Gastrocnemius medialis (tissue), 4 donors: Measurements from ENCODE around the gene PDC. TPM values are rescaled to one million over a fixed set of nuclear protein-coding genes. Genes with fewer than 3 reads are reported as not detected.
A peak's percentile ranks its signal among the peaks of the same experiment; 100 is the strongest.
"Not testable (repeated sequence)": the region's sequence is repeated elsewhere in the genome, so short reads cannot be mapped to it uniquely, and the experiment has no call there.

Experiments used
- ATAC-seq, 2 donors: fragments of 150-250 bp; one replicate each; pipeline ENCODE4 v1.9.1; 2016
- DNase-seq, 2 donors: peaks; one replicate each; pipeline ENCODE4 v3.0.0-alpha.2; 2019
- H3K27ac ChIP-seq, 4 donors: fragments of 200-600 bp; sonication (generic); 1 replicate in 1 of 4; 2 replicates in 3 of 4; pipeline ENCODE4 v1.5.1; 2016 to 2018; ENCODE audit warnings: mild to moderate bottlenecking in 2 of 4, moderate library complexity in 1 of 4
- H3K27me3 ChIP-seq, 3 donors: fragments of 200-600 bp; sonication (generic) in 2 of 3; 1 replicate in 1 of 3; 2 replicates in 2 of 3; pipeline versions ENCODE4 v1.5.1 to v1.6.0; 2016 to 2019; ENCODE audit warnings: mild to moderate bottlenecking in 1 of 3, moderate library complexity in 1 of 3
- H3K36me3 ChIP-seq, 2 donors: fragments of 200-600 bp; sonication (generic) in 1 of 2; one replicate each; pipeline ENCODE4 v1.5.1; 2017 to 2018
- H3K4me1 ChIP-seq, 2 donors: fragments of 200-600 bp; sonication (generic) in 1 of 2; one replicate each; pipeline ENCODE4 v1.5.1; 2016 to 2017; ENCODE audit warnings: mild to moderate bottlenecking in 2 of 2
- H3K4me3 ChIP-seq, 4 donors: fragments of 200-600 bp; sonication (generic) in 3 of 4; 1 replicate in 1 of 4; 2 replicates in 3 of 4; pipeline ENCODE4 v1.5.1; 2016 to 2019; ENCODE audit warnings: mild to moderate bottlenecking in 2 of 4
- H3K9me3 ChIP-seq, 3 donors: fragments of 200-600 bp; sonication (generic) in 2 of 3; 1 replicate in 1 of 3; 2 replicates in 2 of 3; pipeline ENCODE4 v1.5.1; 2016 to 2019
- CTCF ChIP-seq, 5 experiments: fragments of 450-650 bp in 3 of 5; fragments of 200-600 bp in 2 of 5; sonication (generic) in 2 of 5; IDR thresholded peaks in 4 of 5; conservative IDR thresholded peaks in 1 of 5; 1 replicate in 4 of 5; 2 replicates in 1 of 5; pipeline ENCODE4 v1.5.1; 2016 to 2019; ENCODE audit warnings: antibody characterized with exemption in 5 of 5, mild to moderate bottlenecking in 3 of 5, moderate library complexity in 3 of 5
- POLR2A ChIP-seq, 2 donors: fragments of 450-650 bp; IDR thresholded peaks; one replicate each; pipeline ENCODE4 v1.6.1; 2017; ENCODE audit warnings: antibody characterized with exemption in 2 of 2, mild to moderate bottlenecking in 2 of 2, moderate library complexity in 2 of 2
- in situ Hi-C, 4 donors: fragments of 200-750 bp; cut with MboI; loops; one replicate each; pipeline versions ENCODE4 v1.15.0 to v1.8.0; 2017; ENCODE audit warnings: low sequenced_read_pairs in 4 of 4
- intact Hi-C: fragments of 100-400 bp; cut with DNase I; formaldehyde crosslinking; loops from one replicate; pipeline ENCODE4 v1.15.1; 2023; ENCODE audit warnings: low total_unique reads
- total RNA-seq, 4 donors: library from RNA; depleted of rRNA; stranded (reverse); fragments of >200 nt; gene quantifications; one replicate each; pipeline versions ENCODE4 v1.1.0 to v1.2.3, GENCODE V29; 2016

PDC gene
- total RNA-seq, 4 donors from 2014 or later, result not detected

DNA sequence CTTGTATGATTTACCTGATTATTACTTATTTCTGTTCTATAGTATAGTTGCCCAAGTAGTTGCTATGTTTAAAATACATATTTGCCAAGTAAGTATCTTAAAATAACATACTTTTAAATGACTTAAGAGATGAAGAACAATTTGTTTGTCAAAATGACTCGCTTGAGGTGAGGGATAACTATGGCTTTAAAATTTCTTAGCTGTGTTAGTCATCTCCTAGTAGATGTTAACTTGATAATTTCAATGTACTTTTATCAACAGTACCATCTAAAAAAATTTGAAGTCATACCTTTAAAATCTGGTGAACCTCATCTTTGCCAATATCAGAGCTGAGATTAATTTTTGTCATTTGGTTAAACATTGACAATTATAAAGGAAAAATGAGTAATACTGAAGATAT lies 47.6 kb downstream of the PDC start:
- Histone ChIP-seq H3K9me3 (no peaks in the 10 kb centered on the region), H3K27me3 (no peaks in the 10 kb centered on the region), H3K4me3 (no peak overlapping the region), H3K27ac (no peak overlapping the region), H3K36me3 (peaks cover 4 to 40% of the 10 kb centered on the region in 2 donors), H3K4me1 (no peaks in the 10 kb centered on the region)
- in situ Hi-C loops (no loop called here), intact Hi-C loops (no loop called here)
- ATAC-seq (no peak), DNase-seq (no peak)
- TF ChIP-seq CTCF (IDR thresholded peaks at IDR 0.05 in 4 of 5, conservative IDR thresholded peaks at IDR 0.05 in 1 of 5), result no peak
- TF ChIP-seq POLR2A (IDR thresholded peaks at IDR 0.05), result no peak

GRCh38 chr1:186409091-186409490 lies 51.8 kb downstream of the PDC start:
- no peaks in the 10 kb centered on the region for H3K9me3 ChIP-seq
- intact Hi-C loops (no loop called here), in situ Hi-C loops (loop anchor here in 1 of 4 donors (10.0 kb wide), 2 partner anchors 74 to 576 kb away; no protein-coding TSS in a partner anchor)
- DNase-seq, result no peak
- no peak overlapping the region for H3K27ac ChIP-seq
- peaks cover 4 to 68% of the 10 kb centered on the region in 2 donors for H3K36me3 ChIP-seq
- H3K4me3 ChIP-seq, result no peak overlapping the region
- TF ChIP-seq CTCF (IDR thresholded peaks at IDR 0.05 in 4 of 5, conservative IDR thresholded peaks at IDR 0.05 in 1 of 5) (no peak), POLR2A (IDR thresholded peaks at IDR 0.05) (no peak)
- no peaks in the 10 kb centered on the region for H3K27me3 ChIP-seq
- no peaks in the 10 kb centered on the region for H3K4me1 ChIP-seq
- no peak for ATAC-seq

DNA sequence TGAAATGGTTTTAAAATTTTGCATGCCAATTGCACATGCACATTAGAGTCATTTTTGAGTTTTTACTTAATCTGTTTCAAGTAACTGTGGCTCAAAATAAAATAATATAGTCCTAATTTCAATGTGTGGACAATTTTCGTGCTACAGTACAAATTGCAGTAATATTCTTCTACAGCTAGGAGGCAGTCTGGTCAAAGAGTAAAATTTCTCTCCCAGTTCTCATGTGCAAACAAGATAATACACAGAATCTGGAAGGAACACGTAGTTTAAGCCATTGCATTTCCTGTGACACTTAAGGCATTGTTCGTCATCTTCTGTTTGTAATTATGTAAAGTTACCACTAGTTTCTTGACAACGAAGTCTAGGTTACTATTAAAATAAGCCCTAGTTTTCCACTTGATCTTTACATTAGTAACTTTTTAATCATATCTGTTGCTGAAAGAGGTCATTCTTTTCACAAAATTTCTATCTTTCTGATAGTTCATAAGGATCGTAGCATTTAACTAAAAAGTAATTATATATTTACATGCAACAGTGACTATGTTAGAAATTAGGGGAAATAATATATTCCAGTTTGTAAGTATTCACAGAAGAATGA lies 56.4 kb downstream of the PDC start:
- TF ChIP-seq CTCF (IDR thresholded peaks at IDR 0.05 in 4 of 5, conservative IDR thresholded peaks at IDR 0.05 in 1 of 5), result peak in 2 of 5 experiments; percentile 43 to 50
- TF ChIP-seq POLR2A (IDR thresholded peaks at IDR 0.05), result no peak
- ATAC-seq (no peak), DNase-seq (no peak)
- Histone ChIP-seq H3K27ac (no peak overlapping the region), H3K9me3 (no peaks in the 10 kb centered on the region), H3K36me3 (peaks cover 0 to 58% of the 10 kb centered on the region in 2 donors), H3K4me1 (no peaks in the 10 kb centered on the region), H3K27me3 (no peaks in the 10 kb centered on the region), H3K4me3 (no peak overlapping the region)
- in situ Hi-C loops (loop anchor here in 1 of 4 donors (10.0 kb wide), 2 partner anchors 70 to 580 kb away; no protein-coding TSS in a partner anchor), intact Hi-C loops (loop anchor here (5.0 kb wide), 1 partner anchor 57 kb away; no protein-coding TSS in a partner anchor)

DNA sequence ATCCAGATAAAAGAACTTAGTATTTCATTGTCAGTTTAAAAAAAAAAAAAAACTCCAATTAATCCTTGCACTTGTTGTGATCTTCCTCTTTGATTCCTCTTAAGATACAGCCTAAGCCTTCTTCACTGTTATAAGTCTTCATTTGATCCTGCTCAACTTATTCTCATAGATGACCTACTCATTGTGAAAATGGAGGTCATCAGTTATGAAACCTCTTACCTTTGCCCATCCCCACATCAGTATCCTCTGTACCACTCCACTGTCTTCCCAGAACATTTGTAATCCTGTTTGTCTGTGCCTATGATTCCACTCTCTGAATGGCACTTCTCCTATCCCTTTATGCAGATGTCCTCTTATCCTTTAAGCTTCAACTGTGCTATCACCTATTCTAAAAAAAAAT lies 57.3 kb downstream of the PDC start:
- intact Hi-C loops, result loop anchor here (5.0 kb wide), 1 partner anchor 56 kb away; no protein-coding TSS in a partner anchor

GRCh38 chr1:186401446-186401845 lies 59.5 kb downstream of the PDC start:
- peaks cover 0 to 58% of the 10 kb centered on the region in 2 donors for H3K36me3 ChIP-seq
- not testable (repeated sequence) for H3K9me3 ChIP-seq, ATAC-seq, DNase-seq, H3K4me1 ChIP-seq, H3K4me3 ChIP-seq, H3K27ac ChIP-seq, H3K27me3 ChIP-seq
- in situ Hi-C loops, result loop anchor here in 1 of 4 donors (10.0 kb wide), 2 partner anchors 67 to 583 kb away; no protein-coding TSS in a partner anchor
- intact Hi-C loops, result loop anchor here (5.0 kb wide), 1 partner anchor 54 kb away; no protein-coding TSS in a partner anchor

More for the DNA sequence above, 57.3 kb downstream of the PDC start:
- Histone ChIP-seq H3K27me3 (no peaks in the 10 kb centered on the region), H3K9me3 (no peaks in the 10 kb centered on the region), H3K27ac (no peak overlapping the region), H3K36me3 (peaks cover 0 to 58% of the 10 kb centered on the region in 2 donors), H3K4me1 (no peaks in the 10 kb centered on the region), H3K4me3 (no peak overlapping the region)
- ATAC-seq, result no peak
- DNase-seq, result no peak
- in situ Hi-C loops, result loop anchor here in 1 of 4 donors (10.0 kb wide), 2 partner anchors 69 to 581 kb away; no protein-coding TSS in a partner anchor
- TF ChIP-seq CTCF (IDR thresholded peaks at IDR 0.05 in 4 of 5, conservative IDR thresholded peaks at IDR 0.05 in 1 of 5) (no peak), POLR2A (IDR thresholded peaks at IDR 0.05) (no peak)
